Stimulated activated CD8-positive, alpha-beta memory T cell treated with anti-CD3 and anti-CD28 coated beads, Interleukin-4, amount 100 ng/mL, for 4 hours (primary cell): Measurements from ENCODE around the gene TPRA1.

Experiments used
- DNase-seq, 2 donors: peaks; one replicate each; pipeline ENCODE4 v3.0.0-alpha.2; 2020; ENCODE audit warnings: low read depth in 2 of 2, low spot score in 1 of 2

The TPRA1 gene

DNA sequence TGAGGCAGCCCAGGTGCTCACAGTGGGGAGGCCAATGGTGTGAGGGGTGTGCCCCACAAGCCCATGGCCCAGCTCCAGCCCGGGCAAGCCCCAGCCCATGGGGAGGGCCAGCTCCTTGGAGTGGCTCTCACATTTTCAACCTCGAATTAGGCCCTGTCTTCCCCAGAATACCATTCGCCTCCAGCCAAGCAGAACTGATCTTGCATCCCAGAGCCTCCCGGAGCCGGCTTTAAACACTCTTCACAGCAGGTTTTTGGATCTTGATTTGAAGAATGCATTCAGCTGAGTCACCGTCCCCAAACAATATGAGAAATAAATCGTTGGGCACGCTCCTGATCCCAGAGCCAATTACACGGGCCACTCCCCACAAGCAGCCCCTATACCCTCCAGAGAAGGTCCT, 23.7 kb downstream of the TPRA1 start:
- DNase-seq: no peak

DNA sequence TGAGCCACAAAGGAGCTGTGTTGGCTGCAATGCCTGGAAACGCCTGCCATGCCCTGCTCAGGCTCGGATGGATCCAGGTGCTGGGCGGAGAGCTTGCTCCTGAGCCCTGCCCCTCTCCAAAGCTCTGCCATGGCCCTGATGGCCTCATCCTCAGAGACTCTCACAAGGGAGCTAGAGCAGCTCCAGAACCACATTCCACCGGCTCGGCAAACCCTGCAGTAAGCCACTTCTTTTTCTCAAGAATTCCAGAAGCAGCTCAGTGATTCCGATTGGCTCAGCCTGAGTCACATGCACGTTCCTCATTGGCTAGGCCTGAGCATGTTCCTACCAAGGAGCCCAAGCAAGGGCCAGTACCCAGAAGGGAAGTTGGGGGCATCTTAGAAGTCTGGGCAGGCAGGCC, 24.8 kb downstream of the TPRA1 start:
- no peak for DNase-seq

- DNase-seq: no peak
Observed at GRCh38 chr3:127560051-127560787, 30.3 kb downstream of the TPRA1 start.

DNA sequence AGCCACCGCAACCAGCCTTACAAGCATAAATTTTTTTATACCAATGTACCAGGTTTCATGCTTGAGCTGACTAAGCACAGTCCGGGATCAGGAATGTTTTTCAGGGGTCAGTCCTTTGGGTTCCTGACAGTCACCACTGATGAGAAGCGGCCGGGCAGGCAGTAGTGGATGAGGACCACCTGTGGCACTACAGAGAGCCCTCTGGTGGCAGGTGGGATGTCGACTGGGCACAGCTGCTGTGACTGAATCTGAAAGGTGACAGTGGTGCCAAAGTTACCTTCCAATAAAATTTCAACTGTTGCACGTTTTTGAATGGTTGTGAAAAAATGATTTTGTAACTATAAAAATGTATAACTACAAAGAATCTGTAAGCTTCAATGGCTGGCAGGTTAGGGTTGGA, 34.0 kb downstream of the TPRA1 start:
- DNase-seq: no peak

- no peak for DNase-seq
Observed at GRCh38 chr3:127555108-127555507, 35.4 kb downstream of the TPRA1 start.

DNA sequence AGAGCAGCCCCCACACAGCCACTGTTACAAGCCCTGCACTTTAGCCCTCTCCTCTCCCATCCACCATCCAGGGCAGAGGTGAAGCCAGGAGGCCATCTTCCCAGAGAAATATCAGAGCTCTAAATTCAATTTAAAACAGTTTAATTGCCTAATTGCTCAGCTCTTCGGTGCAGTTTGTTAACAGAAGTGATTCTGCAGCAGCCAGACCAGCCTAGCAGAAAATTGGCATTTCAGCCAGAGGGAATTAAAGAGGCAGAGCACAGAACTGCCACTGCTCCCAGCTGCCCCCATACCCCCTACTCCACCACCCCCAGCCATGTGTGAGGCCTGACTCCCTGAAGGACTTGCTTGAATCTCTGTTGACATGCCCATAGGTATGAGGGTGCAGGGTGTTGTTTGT, 38.5 kb downstream of the TPRA1 start:
- DNase-seq: no peak

DNA sequence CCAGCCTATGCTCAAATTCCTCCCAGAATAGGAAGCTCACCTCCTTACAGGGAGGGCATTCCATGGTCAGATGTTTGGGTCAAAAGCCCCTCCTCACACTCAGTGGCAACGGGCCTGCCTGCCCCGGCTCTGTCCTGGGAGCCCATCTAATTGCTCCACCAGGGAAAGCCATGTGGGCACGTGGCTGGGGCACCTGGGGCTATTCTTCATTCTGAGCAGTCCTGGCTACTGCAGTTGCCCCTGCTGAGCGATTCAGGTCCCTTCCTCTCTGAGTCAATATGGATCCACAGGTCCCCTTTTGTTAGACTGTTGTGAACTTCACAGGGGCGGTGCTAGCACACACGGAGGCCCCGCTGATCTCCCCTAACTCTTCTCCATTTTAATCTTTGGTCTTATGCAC, 39.4 kb downstream of the TPRA1 start:
- DNase-seq: no peak

DNA sequence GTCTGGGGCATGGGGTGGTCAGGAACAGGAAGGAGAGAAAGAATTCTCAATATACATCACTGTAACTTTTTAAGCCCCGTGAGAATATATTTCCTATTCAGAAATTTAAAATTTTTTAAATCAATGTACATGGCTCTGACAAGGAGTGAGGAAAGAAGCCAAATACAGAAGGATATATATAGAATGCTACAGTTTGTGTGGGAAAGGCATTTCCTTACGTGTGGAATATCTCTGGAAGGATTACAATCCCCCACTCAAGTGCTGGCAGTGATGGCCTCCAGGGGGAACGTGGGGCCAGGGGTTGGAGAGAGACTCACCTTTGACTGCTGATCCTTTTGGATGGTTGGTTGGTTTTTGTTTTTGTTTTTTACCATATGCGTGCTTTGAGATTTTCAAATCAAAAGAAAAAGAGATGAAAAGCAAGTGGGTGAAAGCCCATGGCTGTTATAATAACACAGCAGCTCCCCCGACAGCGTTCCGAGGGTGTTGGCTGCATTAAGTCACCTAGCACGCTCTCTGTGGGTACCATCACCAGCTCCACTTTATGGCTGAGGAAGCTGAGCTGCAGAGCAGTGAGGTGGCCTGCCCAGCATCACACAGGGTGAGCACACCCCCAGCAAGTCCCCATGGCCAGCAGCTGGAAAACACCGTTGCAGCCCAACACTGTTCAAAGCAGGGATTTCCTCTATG, 39.9 kb downstream of the TPRA1 start:
- no peak for DNase-seq

- no peak for DNase-seq
Observed at GRCh38 chr3:127549826-127550467, 40.6 kb downstream of the TPRA1 start.

- DNase-seq: peak; percentile 44 to 57
Observed at GRCh38 chr3:127547761-127548605, 42.5 kb downstream of the TPRA1 start.

- DNase-seq: no peak
Observed at GRCh38 chr3:127546970-127547733, 43.4 kb downstream of the TPRA1 start.

GRCh38 chr3:127546554-127546953, 44.0 kb downstream of the TPRA1 start:
- no peak for DNase-seq

DNA sequence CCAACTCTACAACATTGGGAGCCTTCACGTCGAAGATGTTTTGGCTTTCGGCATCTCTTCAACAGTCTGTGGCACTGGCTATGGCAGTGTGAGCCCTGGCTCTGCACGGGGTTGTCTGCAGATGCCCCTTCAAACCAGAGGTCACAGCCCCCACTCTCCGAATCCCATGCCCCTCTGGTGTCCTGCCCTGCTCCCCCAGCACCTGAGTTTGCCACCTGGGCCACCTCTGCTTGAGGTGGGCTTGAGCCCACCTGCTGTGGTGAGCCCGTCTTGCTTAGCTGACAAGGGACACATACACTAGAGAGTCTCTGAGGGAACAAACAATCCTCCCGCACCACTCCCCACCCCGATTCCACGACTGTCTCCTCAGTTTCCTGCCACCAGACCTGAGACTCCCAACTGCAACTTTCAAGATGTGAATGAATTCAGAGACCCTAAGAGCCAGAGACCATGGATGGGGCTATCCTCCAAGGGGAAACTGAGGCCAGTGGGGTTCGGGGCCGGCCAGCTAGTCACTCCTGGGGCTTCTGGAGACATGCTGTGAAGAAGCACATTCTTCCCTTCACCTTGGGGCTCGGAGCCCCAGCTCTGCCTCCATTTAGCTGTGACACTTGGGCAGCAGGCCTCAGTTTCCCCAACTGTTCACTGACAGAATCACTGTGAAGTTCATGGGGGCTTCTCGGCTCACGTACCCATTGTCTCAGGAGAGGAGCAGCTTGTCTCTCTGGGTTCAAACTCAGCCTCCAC, 44.6 kb downstream of the TPRA1 start:
- DNase-seq: no peak

DNA sequence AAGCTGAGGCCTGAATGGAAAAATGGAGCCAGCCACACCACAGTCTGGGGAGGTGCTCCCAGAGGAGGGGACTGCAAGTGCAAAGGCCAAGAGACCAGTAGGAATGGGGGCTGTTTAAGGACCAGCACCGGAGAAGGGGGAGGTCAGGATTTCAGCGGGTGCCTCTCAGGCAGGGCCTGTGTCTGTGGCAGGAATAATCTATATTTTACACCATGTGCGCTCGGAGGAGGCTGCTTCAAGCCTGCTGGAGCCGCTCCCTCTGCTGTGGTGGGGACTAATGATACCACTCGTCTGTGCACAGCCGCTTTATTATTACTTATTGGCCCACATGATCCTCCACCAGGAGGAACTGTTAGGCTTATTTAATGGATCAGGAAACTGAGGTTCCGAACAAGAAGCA, 45.3 kb downstream of the TPRA1 start:
- DNase-seq: no peak

DNA sequence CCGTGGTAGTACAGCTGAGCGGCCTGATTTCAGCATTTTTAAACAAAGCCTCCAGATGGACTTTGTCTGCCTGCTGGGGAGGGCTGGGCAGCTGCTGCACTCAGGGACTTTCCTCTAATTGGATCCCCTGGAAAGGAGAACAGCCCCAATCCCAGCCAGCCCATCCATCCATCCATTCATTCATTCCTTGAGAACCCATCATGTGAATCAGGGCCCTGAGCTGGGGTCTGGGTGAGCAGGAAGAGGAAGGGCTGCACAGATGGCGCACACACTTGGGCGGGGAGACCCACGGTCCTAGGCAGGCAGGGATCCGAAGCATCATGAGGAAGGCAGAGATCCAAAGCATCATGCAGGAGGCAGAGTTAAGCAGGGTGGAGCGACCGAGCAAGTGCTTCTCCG, 45.7 kb downstream of the TPRA1 start:
- no peak for DNase-seq

DNA sequence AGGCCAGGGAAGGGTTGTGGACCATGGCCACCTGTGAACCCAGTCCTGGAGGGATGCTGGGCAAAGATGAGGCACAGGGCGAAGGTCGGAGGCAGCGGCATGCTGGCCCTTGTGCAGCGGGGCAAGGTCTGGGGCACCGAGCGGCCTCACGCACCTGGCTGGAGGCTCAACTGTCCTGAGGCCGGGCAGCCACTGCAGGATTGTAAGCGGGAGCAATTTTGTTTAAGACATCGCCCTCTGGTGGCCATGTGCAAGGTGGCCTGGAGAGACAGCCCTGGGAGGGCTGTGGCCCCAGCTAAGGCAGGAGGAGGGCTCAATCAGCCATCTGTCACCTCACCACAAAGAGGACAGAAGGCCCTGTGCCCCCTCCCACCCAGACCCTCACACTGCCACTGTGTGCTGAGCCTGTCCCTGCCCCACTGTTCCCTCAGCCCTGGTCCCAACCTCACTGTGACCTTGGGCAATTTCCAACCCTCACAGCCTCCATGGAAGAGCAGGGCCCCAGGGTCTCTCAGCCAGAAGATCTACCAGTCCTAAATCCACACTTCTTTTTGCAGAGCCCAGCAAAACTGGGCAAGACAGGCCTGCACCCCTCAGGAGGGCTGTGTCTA, 46.2 kb downstream of the TPRA1 start:
- peak; percentile 29 to 32 for DNase-seq

DNA sequence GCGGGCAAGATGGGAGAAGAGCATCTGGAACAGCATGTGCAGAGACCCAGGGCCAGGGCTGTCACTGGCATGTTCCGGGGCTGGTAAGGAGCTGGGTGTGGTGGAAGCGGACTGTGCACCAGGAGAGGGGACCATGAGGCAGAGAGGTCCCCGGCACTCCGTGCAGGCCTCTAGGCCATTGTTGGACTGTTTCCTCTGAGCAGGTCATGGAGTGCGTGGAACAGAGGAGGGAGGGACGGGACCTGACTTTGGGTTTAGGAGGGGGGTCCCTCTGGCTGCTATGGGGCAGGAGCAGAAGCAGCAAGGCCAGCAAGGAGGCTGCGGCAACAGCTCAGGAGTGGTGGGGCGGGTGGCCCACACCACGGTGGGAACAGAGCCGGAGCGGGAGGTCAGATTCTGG, 47.1 kb downstream of the TPRA1 start:
- no peak for DNase-seq

GRCh38 chr3:127542441-127542952, 48.0 kb downstream of the TPRA1 start:
- no peak for DNase-seq

DNA sequence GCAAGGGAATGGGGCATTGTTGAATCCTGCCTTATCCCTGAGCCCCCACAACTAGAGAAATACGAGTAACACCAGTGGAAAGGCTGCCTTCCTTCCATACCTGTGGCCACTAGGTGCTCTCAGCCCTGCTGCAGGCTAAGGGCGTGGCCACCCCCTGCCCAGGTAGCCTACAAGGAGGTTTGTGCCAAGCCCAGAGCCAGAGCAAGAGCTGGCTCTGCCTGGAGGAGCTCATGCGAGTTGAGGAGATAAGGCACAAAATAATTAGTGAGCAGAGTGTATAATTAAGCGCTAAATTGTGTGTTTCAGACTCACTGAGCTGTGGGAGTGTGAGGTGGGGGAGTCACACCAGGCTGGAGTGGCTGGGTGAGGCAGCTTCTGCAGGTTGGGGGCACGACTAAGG, 49.2 kb downstream of the TPRA1 start:
- DNase-seq: no peak
